GM19043 (cell line): ENCODE measurements around the gene ARSB.
"Not testable (repeated sequence)": the region's sequence is repeated elsewhere in the genome, so short reads cannot be mapped to it uniquely, and the experiment has no call there.

Experiments
- ATAC-seq: cut with Tn5 transposase; IDR thresholded peaks from one replicate; pipeline ENCODE4 v1.9.1; 2021; ENCODE audit warnings: low read depth; ENCODE audit not compliant: unreplicated experiment

The ARSB gene

DNA sequence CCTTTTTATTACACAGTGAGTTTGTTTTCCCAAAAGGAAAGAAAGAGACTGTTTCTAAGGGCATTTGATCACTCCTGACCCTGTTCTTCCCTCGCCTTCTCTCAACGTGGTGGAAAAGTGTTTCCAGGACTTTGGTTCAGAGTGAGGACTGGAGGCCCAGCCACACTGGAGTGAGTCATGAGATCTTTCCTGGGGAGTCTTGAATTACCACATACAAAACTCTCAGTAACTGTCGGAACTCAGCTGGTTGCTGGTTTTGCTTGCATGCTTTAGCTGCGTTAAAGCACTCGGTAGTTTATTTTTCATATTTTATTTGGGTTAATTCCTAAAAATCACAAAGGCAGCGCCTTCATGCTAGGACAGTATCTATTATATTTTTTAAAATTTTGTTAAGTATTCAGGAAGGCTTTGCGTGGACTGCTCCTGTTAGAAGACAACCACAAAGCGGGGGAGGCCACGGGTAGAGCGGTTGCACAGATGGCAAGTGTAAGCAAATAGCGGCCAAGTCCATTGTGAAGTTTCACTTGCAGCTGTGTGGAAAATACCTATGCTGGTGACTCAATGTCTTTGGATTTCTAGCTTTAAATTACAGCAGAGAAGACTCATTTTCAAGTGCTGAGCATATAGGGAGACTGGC, 77.7 kb downstream of the ARSB start:
- no peak for ATAC-seq

DNA sequence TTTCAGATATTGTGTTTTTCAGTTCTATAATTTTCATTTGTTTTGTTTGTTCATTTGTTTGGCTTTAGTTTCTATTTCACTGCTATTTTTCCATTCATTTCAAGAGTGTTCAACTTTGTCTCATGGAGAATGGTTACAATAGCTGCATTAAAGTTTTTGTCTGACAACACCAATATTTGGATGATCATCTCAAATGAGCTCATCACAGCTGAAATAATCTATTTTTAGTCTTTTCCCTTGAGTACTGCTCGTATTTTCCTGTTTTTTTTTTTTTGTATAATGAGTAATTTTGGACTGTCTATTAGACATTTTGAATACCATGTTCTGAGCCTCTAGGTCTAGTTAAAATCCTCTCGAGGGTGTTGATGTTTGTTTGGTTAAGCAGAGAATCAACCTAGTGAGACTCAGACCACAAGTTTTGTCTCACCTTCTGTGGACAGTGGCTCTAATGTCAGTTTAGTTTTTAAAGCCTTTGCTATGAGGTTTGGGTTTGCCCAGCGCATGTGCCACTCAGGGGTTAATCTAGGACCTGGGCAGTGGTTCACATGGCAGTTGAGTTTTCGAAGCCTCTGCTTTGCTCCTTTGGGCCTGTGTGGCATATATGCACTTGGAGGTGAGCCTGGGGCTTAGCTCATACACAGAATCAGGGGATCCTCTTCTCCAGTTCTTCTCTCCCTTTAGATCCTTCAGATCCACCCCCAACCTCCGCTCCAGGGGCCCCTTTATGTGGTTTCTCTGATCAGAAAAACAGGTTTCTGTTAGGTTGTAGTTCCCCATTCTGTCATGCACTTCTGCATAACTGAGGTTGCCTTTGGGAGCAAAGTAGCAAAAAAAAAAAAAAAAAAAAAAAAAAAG, 79.8 kb downstream of the ARSB start:
- ATAC-seq: peak; percentile 51

DNA sequence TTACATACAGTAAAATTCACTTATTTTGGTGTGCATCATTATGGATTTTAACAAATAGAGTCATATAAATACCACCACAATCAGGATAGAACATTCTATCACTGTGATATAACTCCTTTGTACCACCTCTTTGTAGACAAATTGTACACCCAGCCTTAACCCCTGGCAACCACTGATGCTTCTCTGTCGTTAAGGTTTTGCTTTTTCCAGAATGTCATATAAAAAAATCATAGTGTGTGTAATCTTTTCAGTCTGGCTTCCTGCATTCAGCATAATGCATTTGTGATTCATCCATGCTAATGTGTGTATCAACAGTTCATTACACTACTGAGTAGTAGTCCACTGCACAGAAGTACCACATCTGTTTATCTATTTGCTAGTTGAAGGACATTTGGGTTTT, 81.2 kb downstream of the ARSB start:
- ATAC-seq: no peak

DNA sequence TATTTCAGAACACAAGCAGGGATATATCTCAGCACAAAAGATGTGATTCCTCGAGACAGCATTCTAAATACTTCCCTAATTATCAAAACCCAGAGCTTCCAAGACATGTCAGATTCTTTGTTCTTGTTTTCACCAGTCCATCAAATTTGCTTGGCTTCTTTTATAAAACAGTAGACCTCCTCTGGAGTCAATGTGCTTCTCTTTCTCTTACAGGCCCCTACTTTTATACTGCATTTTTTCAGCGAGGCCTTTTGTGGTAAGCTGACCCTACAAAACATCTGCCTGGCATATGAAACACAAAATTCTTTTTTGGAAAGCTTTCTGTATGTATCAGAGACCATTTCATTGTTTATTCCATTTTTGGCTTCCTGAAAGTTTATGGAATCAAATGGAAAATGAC, 81.8 kb downstream of the ARSB start:
- ATAC-seq: no peak

DNA sequence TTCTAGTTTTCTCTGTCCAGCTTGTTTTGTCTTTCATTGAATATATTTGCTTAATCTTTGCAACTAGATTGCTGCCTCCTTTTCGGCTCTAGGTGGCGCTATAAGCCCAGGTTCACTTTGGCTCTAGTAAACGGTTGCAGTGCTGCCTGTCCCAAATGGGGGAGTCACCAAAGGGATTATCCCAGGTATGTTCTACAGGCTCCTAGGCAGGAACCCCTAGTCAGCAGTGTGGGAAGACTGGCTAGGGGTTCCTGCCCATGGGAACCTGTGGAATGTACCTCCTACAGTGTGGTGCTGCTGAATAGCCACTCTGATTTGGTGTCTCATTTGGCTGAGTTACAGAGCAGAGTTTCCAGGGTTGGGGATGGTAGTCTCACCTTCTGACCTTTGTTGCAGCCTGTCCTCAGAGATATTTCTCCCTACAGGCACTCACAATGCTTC, 85.2 kb downstream of the ARSB start:
- ATAC-seq: no peak

DNA sequence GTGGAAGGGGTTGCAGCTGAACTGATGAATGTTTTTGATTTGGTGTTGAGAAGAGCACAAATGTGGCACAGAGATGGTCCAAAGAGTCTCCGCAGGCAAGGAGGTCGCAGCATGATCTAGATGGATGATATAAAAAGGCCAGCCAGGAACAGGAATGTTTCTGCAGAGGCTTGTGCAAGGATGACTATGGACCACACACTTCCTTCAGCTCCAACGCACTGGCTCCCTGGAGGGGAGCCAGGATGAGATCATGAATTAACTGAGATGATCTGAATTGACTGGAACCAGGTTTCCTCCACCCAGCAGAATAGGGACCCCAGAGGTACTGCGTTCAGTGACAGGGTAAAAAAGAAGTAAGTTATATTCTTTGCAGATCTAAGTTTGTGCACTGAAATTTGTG, 89.0 kb downstream of the ARSB start:
- ATAC-seq: no peak

DNA sequence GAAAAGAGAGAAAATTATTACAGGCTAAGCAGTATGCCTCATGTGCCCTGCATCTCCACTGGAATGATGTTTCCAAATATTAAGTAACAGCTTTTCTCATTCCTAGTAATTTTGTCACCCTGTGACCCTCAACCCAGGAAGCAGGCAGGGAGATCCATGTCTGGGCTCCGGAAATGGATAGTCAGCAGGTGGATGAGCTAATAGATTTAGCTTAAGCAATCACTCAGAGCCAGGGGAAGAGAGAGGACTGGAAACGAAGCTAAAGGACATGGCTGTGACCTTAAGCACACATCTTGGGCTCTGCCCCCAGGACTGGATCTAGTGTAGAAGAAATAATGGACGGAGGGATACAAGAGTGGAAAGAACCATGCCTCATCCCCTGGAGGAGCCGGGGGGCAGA, 89.5 kb downstream of the ARSB start:
- no peak for ATAC-seq

DNA sequence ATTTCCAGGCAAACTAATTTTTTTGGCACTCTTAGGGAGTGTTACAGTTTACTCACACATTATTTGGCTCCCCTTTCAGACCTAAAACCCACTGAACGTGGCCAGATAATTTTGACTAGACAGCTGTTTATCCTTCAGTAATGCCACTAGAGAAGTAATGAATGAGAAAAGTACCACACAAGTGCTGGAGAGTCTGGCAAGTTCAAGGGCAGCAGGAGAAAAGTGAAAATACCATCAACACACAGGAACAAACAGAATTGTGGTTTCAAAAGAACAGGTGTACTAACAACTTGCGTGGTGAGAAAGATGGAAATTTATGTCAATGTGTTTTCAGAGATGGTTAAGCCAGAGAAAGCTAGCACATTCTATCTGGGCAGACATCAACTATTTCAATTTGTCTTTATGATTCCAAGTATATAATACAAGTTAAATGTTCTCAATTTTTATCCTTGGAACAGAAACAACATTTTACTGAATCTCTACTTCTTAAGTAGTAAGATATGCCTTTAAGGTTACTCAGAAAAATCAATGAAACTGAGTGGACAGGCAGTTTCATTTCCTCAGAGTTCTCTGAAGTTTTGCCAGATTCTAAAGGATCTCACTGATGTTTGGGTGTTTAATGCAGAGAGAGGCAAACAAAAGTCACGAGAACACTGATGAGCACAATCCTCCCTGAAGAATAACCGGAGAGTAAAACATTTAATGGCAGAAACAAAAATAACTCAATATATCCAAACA, 91.0 kb downstream of the ARSB start:
- no peak for ATAC-seq

DNA sequence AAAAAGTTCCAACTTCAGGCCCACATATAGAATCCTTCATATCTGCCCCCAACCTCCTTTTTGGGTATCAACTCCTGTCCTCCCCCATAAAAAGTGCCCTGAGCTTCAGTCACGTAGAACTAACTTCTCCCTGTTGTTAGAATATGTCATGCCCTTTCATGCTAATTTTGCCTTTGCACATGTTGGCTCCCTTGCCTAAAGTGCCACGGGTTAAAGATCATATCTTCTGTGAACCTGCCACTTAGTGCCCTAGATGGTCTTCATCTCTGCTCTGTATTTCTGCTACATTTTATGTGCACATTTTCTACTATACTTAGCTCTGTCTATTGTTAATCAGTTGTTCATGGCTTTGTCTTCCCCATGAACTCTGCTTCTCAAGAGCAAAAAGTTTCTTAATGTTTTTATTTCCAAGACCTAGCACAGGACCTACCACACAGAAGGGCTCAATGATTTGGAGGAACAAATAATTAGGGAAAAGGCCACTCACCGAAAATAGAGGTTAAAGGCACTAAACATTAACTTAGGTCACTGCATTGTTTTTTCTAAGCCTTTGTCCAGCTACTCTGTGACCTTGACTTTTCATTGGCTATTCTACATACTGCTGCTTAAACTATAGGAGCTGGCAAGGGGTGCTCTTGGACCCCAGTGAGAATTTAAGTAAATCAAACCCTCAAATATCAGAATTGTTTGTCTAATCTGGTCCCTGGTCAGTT, 94.3 kb downstream of the ARSB start:
- ATAC-seq: no peak

DNA sequence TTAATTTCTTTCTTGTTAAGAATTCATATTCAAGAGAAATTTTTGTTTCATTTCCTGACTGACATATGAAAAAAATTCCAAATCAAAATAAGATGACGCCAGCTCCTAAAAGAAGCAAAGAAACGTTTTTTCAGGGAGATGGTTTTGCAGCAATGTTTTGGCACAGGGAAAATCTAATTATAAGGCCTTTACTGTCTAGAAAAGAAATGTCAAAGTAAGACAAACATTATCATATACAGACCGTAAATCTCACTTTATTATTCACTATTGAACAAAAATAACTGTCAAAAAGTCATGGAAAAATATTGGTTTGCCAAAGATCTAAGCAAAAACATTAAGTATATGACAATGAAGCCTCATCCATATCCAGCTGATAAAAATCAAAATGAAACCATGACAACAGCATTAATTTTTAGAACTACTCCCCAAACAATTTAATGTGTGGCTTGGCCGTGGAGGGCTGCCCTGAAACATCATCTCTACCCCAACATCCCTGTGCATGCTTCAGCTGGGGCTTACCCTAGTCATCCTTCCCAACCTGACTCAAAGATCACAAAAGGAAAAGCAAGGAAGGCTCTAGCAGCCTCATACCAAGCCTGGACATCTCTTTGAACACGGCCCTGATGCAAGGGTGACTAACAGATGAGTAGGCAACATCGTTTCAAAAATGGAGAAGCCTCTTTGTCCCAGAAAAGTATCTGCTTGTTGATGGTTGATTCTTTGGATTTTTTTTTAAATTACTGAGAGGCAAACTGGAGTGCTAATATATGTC, 95.6 kb downstream of the ARSB start:
- ATAC-seq: no peak

DNA sequence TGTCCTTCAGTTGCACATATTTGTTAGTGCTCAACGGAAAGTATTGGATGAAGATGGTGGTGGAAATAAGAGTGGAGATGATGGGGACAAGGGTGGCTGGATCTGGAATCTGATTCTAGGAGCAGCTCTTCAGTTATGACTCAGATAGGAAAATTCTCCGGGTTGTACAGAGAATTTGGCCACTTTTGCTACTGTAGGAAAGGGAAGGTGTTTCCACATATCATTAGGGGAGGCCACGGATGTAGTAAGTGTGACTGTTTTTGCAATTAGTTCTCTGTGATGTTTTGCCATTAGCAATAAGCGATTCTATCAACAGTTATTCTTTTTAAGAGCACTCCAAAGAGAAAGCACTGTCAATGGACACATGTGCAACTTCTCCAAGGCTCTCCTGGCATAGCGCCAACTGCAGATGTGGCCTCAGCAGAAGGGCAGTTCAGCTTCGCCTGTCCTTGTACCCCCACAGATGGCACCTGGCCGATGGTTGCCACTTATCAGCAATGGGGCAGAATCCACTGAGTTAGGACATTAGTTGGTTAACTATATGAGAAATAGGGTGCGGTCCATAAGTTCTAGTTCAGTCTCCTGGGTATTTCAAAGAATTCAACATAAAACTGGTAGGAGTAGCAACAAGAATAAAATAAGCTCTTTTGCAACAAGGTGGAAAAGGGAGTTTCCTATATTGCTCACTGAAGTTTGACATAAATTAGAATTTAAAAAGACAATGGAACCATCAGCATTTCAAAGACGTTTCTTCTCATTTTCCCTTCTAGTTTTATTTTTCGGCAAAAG, 96.3 kb downstream of the ARSB start:
- ATAC-seq: no peak

DNA sequence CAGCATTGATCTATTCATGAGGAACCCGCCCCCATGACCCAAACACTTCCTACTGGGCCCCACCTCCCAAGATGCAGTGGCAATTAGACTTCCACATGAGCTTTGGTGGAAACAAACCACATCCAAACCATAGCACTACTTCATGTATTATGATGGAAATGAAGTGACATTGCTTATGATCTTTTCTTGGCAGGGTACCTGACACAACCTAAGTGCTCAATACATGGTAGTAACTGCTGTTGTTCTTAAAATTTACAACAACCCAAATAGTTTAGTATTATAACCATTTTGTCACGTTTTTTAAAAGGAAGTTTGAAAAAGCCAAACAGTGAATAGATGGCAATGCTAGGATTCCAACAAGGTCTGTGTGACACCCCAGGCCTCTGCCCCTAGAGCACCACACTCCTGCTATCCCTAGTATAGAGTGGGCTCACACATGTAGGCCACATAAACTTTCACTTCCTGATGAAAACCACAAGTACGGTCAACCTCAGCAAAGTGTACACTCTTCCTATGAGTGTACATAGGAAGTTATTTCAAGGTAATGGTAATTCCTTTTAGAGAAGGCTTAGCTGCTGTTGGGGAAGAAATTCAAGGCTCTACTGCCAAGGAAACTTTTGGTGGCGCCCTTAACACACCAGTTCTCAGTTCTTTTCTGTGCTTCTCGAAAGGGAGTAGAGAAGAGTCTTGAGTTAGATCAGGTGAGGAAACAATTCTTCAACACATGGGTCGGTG, 97.6 kb downstream of the ARSB start:
- peak; percentile 97 for ATAC-seq

DNA sequence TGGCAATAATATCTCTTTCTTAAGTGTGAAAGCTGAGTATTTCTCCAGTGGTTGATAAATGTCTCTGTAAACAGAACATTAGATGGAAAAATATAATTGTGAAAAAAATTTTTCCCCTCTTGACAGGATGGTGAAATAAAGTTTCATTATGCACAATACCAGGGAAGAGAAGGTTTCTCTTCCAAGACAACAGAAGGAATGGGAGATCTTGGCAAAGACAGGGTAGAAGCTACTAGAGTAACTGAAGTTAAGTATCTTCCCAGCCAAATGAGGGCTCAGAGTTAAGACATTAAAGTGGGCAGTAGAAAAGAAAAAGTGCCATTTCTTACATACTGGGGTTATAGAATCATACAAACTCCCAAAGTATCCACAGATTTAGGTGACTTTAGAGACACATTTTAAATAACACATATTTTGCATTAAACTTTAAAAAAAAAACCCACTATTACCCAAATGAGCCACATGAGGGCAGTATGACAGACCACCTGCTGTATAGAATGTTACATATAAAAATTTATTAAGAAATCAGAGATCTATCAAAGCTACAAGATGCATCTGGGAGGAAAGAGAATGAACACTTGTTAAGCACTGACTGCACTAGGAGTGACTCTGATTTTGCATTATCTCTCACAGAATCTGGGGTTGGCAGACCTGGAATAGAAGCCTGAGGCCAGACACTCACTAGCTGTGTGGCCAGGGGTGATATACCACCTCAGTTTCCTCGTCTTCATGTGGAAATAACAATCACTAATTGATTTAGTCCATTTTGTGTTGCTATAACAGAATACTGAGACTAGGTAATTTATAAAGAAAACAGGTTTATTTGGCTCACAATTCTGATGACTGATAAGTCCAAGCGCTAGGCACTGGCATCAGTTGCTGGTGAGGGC, 98.5 kb downstream of the ARSB start:
- ATAC-seq: no peak

DNA sequence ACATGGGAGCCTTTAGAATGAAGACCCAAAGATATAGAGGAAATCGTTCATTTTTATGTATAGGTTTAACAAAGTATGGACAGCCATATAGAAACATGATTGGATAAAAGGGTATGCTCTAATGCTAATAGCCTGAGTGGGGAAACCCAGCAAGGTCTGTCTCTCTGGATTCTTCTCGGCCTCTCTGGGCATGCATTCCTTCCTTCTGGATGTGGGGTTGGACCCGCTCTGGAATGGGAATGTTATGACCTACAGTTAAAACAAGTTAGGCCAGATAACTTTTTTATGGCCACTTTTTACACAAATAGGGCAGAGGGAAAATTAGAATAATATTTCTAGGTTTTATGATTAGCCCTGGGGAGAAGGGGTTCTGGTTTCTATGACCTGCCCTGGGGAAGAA, 103.2 kb downstream of the ARSB start:
- ATAC-seq: no peak

DNA sequence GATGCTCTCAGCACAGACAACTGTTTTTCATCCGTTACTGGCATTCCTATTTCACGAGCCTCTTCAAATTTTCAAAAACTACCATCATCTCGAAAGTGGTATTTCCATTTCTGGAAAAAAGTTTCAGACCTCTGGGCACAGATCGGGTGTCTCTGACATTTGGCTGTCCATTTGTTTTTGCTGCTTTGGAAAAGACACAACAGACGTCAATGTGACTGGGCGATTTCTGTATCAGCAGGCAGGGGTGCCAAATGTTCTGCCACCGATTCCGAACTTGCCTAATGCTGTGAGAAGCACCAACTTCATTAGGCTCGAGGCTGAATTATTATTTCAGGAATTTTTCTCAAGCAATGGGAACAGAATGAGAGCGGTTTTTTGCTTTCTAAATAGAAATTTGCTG, 105.6 kb downstream of the ARSB start:
- no peak for ATAC-seq

DNA sequence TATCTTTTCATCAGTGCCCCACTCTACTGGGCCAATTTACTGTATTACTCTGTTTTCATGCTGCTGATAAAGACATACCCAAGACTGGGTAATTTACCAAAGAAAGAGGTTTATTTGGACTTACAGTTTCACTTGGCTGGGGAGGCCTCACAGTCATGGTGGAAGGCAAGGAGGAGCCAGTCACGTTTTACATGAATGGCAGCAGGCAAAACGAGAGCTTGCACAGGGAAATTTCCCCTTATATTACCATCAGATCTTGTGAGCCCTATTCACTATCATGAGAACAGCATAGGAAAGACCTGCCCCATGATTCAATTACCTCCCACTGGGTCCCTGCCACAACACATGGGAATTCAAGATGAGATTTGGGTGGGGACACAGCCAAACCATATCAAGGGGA, 119.0 kb downstream of the ARSB start:
- not testable (repeated sequence) for ATAC-seq

DNA sequence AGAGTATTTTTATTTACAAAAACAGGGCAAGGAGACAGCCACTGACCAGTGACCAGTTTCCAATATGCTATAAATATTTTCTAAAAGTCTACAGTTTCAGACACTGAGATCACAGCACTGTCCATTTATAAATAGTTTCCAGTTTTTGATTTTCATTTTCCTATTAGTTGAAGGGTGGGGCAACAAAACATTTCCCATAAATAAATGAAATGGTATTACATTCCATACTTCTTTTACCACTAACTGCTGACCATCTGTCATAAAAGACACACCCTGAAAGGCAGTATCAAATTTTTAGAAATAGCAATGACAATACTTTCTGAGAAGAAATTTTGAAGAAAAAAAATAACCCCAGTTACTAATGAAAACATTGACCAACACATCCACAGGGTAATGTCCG, 126.7 kb downstream of the ARSB start:
- no peak for ATAC-seq

DNA sequence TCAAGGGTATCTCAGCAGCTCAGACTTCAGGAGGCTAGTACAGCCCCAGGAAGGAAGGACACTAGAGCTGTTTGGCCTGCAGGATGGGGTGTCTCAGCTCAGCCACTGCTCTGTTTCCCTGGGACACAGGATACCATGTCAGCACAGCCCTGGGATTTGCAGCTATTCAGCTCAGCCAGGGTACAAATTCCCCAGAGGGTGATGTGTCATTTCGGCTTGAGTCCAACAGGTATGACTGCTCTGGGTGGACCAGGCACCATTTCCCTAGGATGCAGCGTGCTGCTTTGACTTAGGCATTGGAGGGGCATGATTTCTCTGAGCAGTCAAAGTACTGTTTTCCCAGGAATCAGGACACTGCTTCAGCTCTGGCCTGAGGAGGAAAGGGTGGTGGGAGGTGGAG, 130.1 kb downstream of the ARSB start:
- no peak for ATAC-seq
